Activated T-cell treated with anti-CD3 and anti-CD28 coated beads, Interleukin-2, amount 50 U/mL, for 24 hours (primary cell): ENCODE results near the gene HTT.

Source experiments
- DNase-seq: peaks from one replicate; pipeline ENCODE4 v3.0.0-alpha.2; 2020
- H3K27ac Mint-ChIP-seq: 2 replicates; pipeline ENCODE4 v1.8.0; 2020; ENCODE audit warnings: mild to moderate bottlenecking, mixed read lengths
- H3K27me3 Mint-ChIP-seq: 2 replicates; pipeline ENCODE4 v1.8.0; 2020; ENCODE audit warnings: mixed read lengths
- H3K36me3 Mint-ChIP-seq: 2 replicates; pipeline ENCODE4 v1.8.0; 2020; ENCODE audit warnings: low read depth, mixed read lengths
- H3K4me1 Mint-ChIP-seq: 2 replicates; pipeline ENCODE4 v1.8.0; 2020; ENCODE audit warnings: low read depth, mixed read lengths
- H3K4me3 Mint-ChIP-seq: 2 replicates; pipeline ENCODE4 v1.8.0; 2020; ENCODE audit warnings: mild to moderate bottlenecking, moderate library complexity, mixed read lengths
- H3K9me3 Mint-ChIP-seq: 2 replicates; pipeline ENCODE4 v1.8.0; 2020; ENCODE audit warnings: mixed read lengths

HTT gene

GRCh38 chr4:3223956-3224748 is 149.7 kb downstream of the HTT start:
- Mint-ChIP-seq H3K4me1 (no peaks in the 10 kb centered on the region), H3K36me3 (peaks cover 91% of the 10 kb centered on the region), H3K9me3 (no peaks in the 10 kb centered on the region), H3K27me3 (no peaks in the 10 kb centered on the region), H3K27ac (no peak overlapping the region), H3K4me3 (no peak overlapping the region)
- DNase-seq = no peak

DNA sequence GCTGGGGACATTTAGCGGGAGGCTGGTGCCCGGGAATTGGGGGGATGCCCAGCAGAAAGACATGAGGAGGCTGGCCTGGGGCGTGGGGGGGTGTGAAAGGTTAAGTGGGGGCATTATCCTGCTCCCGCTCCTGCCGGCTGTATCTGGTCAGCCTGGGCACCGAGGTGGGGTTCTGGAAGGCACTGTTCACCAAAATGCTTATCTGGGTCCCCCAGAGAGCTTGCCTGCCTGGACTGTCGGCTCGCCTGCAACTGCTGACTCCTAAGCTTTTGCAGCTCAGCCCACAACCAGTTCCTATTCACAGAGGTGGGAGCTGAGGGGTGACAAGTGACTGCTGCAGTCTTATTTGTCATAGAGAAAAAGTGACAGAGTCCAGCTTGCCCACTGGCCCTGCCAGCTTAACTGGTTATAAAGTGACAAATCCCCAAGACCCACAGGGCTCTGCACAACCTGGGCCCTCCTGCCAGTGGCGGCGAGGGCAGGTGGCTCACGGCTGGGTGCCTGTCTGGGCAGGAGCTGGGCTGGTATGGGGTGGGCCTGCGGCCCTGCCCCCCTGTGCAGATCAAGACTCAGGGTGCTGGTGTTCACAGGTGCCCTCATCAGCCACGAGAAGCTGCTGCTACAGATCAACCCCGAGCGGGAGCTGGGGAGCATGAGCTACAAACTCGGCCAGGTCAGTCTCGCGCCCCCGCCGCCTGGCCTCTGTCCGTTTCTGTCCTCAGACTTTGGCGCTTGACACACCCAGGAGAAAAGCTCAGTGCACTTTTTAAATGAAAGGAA is 150.8 kb downstream of the HTT start:
- Mint-ChIP-seq H3K4me3 (no peak overlapping the region), H3K36me3 (peaks cover 91% of the 10 kb centered on the region), H3K4me1 (no peaks in the 10 kb centered on the region), H3K27me3 (no peaks in the 10 kb centered on the region), H3K9me3 (no peaks in the 10 kb centered on the region), H3K27ac (no peak overlapping the region)
- no peak for DNase-seq

- no peaks in the 10 kb centered on the region for H3K9me3 Mint-ChIP-seq
- no peak for DNase-seq
- H3K4me1 Mint-ChIP-seq = no peaks in the 10 kb centered on the region
- H3K36me3 Mint-ChIP-seq = peaks cover 91% of the 10 kb centered on the region
- no peak overlapping the region for H3K27ac Mint-ChIP-seq
- H3K27me3 Mint-ChIP-seq = no peaks in the 10 kb centered on the region
- H3K4me3 Mint-ChIP-seq = no peak overlapping the region
These were observed 151.5 kb downstream of the HTT start for GRCh38 chr4:3225936-3226335.

DNA sequence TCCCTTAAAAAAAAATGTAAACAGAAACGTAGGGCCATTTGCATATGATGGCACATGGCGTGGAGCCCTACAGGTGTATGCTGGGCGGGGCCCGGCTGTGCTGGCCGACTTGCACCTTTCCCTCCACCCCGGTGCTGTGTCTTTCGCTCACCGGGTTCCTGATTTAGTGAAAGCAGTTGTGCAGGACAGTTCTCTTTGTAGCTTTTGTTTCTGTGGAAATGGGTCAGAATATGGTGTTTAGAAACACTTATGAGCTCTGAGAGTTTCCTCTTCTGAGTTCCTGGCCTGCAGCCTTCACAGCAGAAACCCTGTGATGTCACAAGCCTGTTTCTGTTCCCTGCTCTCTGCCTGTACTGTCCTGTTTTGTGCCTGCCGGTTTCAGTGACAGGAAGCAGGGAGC is 152.0 kb downstream of the HTT start:
- Mint-ChIP-seq H3K36me3 (peaks cover 91% of the 10 kb centered on the region), H3K27ac (no peak overlapping the region), H3K4me3 (no peak overlapping the region), H3K9me3 (no peaks in the 10 kb centered on the region), H3K27me3 (no peaks in the 10 kb centered on the region), H3K4me1 (peaks cover under 1% of the 10 kb centered on the region)
- DNase-seq = no peak

DNA sequence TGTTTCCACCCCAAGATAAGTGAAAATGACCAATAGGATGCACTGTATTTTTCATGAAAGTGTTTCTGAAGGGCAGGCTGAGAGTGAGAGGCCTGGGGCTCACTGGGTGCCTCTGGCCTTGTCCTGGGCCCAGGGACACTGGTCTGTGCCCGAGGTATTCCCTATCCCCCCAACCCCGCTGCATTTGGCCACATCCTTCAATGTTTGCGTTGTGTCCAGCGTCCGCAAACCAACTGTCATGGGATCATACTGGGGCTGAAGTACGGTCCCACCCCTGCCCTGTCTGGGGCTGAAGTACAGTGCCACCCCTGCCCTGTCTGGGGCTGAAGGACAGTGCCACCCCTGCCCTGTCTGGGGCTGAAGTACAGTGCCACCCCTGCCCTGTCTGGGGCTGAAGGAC is 152.5 kb downstream of the HTT start:
- H3K4me3 Mint-ChIP-seq = no peak overlapping the region
- DNase-seq = no peak
- no peak overlapping the region for H3K27ac Mint-ChIP-seq
- H3K27me3 Mint-ChIP-seq = no peaks in the 10 kb centered on the region
- H3K9me3 Mint-ChIP-seq = no peaks in the 10 kb centered on the region
- peaks cover 3% of the 10 kb centered on the region for H3K4me1 Mint-ChIP-seq
- H3K36me3 Mint-ChIP-seq = peaks cover 91% of the 10 kb centered on the region

GRCh38 chr4:3227878-3228675 is 153.6 kb downstream of the HTT start:
- H3K4me3 Mint-ChIP-seq = no peak overlapping the region
- H3K9me3 Mint-ChIP-seq = no peaks in the 10 kb centered on the region

DNA sequence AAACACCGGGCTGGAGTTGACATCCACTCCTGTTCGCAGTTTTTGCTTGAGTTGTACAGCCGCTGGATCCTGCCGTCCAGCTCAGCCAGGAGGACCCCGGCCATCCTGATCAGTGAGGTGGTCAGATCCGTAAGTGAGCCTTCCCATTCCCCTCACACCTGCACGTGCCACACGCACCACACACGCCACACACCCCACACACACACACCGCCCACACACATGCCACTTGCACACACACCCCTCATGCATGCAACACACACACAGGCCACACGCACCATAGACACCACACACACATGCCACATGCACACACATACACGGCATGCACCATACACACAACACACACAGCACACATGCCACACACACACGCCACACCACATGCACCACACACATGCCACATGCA is 154.4 kb downstream of the HTT start:
- Mint-ChIP-seq H3K4me1 (peaks cover 3% of the 10 kb centered on the region), H3K27ac (peak overlapping the region; percentile 5), H3K4me3 (no peak overlapping the region)

More at GRCh38 chr4:3227878-3228675, 153.6 kb downstream of the HTT start:
- Mint-ChIP-seq H3K27ac (no peak overlapping the region), H3K36me3 (peaks cover 90% of the 10 kb centered on the region), H3K4me1 (peaks cover 3% of the 10 kb centered on the region), H3K27me3 (no peaks in the 10 kb centered on the region)
- DNase-seq = no peak

GRCh38 chr4:3229328-3229727 is 154.8 kb downstream of the HTT start:
- Mint-ChIP-seq H3K36me3 (peaks cover 90% of the 10 kb centered on the region), H3K27me3 (no peaks in the 10 kb centered on the region)

More for the DNA sequence above, 154.4 kb downstream of the HTT start:
- no peaks in the 10 kb centered on the region for H3K27me3 Mint-ChIP-seq
- no peak for DNase-seq
- H3K36me3 Mint-ChIP-seq = peaks cover 90% of the 10 kb centered on the region
- H3K9me3 Mint-ChIP-seq = no peaks in the 10 kb centered on the region

GRCh38 chr4:3229964-3230363 is 155.5 kb downstream of the HTT start:
- no peaks in the 10 kb centered on the region for H3K27me3 Mint-ChIP-seq
- no peak for DNase-seq
- peaks cover 3% of the 10 kb centered on the region for H3K4me1 Mint-ChIP-seq
- peaks cover 90% of the 10 kb centered on the region for H3K36me3 Mint-ChIP-seq
- H3K27ac Mint-ChIP-seq = no peak overlapping the region
- H3K4me3 Mint-ChIP-seq = no peak overlapping the region
- H3K9me3 Mint-ChIP-seq = no peaks in the 10 kb centered on the region

More at GRCh38 chr4:3229328-3229727, 154.8 kb downstream of the HTT start:
- no peaks in the 10 kb centered on the region for H3K9me3 Mint-ChIP-seq
- no peak overlapping the region for H3K4me3 Mint-ChIP-seq
- peaks cover 3% of the 10 kb centered on the region for H3K4me1 Mint-ChIP-seq
- H3K27ac Mint-ChIP-seq = no peak overlapping the region
- no peak for DNase-seq

DNA sequence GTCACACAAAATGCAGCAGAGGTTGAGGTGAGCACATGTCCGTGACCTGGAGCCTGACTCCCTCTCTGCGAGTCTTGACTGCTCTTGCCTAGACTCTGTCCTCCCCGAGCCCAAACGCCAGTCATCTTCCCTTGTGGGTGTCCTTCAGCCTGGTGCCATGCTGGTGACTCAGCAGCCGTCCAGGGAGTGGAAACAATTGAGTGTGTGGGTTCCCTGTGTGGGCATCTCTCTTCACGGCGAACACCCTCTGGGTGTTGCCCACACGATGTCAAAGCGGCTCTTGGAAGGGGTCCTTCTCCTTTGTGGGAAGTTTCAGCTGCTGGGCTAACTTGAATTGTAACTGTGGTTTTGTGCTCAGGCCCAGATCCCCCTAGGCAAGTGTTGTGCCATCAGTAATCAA is 157.0 kb downstream of the HTT start:
- Mint-ChIP-seq H3K27ac (peak overlapping the region; percentile 76), H3K27me3 (no peaks in the 10 kb centered on the region), H3K4me3 (no peak overlapping the region), H3K4me1 (peaks cover 3% of the 10 kb centered on the region), H3K9me3 (no peaks in the 10 kb centered on the region), H3K36me3 (peaks cover 90% of the 10 kb centered on the region)
- no peak for DNase-seq

DNA sequence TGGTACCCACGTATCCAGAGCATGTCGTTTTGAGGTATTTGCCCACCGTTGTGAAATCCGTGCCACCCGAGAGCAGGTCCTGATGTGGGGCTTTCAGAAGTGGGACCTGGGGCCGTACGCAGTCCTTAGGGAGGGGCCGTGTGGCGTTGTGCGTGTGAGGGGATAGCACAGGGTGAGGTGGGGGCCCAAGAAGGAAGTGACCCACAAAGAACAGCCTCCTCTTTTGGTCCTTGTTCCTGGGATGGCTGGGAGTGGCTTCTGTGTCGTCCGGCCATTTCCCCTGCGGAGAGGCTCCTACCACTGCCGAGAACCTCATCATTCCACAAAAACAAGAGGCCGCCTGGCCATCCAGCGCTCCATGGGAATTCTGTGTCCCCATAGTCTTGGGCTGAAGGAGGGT is 157.5 kb downstream of the HTT start:
- peaks cover 3% of the 10 kb centered on the region for H3K4me1 Mint-ChIP-seq
- H3K4me3 Mint-ChIP-seq = no peak overlapping the region
- no peak overlapping the region for H3K27ac Mint-ChIP-seq
- peaks cover 87% of the 10 kb centered on the region for H3K36me3 Mint-ChIP-seq
- no peaks in the 10 kb centered on the region for H3K27me3 Mint-ChIP-seq
- no peak for DNase-seq
- no peaks in the 10 kb centered on the region for H3K9me3 Mint-ChIP-seq

- H3K4me3 Mint-ChIP-seq = no peak overlapping the region
- H3K27ac Mint-ChIP-seq = no peak overlapping the region
- no peaks in the 10 kb centered on the region for H3K9me3 Mint-ChIP-seq
- peaks cover 94% of the 10 kb centered on the region for H3K36me3 Mint-ChIP-seq
- DNase-seq = no peak
- H3K4me1 Mint-ChIP-seq = peaks cover 3% of the 10 kb centered on the region
- H3K27me3 Mint-ChIP-seq = no peaks in the 10 kb centered on the region
These were observed 158.4 kb downstream of the HTT start for GRCh38 chr4:3232871-3233271.

DNA sequence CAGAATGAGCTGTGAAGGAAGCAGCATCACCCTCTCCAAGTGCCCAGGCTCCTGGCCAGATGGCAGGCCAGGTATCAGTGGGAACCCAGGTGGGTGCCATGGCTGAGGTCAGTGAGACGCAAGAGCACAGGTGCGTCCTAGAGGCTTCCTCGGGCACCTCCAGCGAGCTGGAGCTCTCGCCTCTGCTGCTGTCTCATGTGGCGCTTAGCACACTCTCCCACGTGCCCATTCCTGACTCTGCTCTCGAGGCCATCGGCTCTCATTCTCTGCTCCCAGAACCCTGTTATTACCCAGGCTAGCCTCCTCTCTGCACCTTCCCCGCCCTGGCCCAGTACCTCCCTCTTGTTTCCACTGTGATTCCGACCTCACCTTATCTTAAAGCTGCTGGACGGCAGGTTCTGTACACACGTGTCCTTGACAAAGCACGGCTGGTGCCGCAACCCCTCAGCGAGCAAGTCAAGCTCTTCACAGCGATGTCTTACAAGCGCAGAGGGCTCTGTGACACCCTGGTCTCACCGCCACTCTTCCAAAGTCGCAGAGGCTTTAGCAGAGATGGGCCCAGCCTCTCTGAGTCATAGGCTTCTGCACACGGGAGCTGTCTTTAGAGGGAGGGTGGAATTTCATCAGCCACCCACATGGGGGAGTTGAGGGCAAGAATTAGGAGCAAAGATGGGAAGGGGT is 159.1 kb downstream of the HTT start:
- Mint-ChIP-seq H3K9me3 (no peaks in the 10 kb centered on the region), H3K4me1 (peaks cover 3% of the 10 kb centered on the region), H3K27ac (no peak overlapping the region), H3K4me3 (no peak overlapping the region), H3K36me3 (peaks cover 93% of the 10 kb centered on the region), H3K27me3 (no peaks in the 10 kb centered on the region)
- DNase-seq = no peak
